IPS-18a (cell line): ENCODE results near the gene TAF11L14.
"Not testable (repeated sequence)": the region's sequence is repeated elsewhere in the genome, so short reads cannot be mapped to it uniquely, and the experiment has no call there.

Experiments used
- H3K27ac ChIP-seq: one replicate; pipeline ENCODE4 v1.5.1; 2013; ENCODE audit warnings: low read length
- H3K27me3 ChIP-seq: one replicate; pipeline ENCODE4 v1.6.1; 2013; ENCODE audit warnings: mild to moderate bottlenecking, low read length; ENCODE audit not compliant: control insufficient read depth, insufficient read depth
- H3K36me3 ChIP-seq: one replicate; pipeline ENCODE4 v1.6.1; 2013; ENCODE audit warnings: low read depth, low read length; ENCODE audit not compliant: control insufficient read depth
- H3K4me1 ChIP-seq: one replicate; pipeline ENCODE4 v1.6.1; 2013; ENCODE audit warnings: low read depth, low read length; ENCODE audit not compliant: control insufficient read depth
- H3K4me3 ChIP-seq: one replicate; pipeline ENCODE4 v1.5.1; 2013; ENCODE audit warnings: low read length
- H3K9ac ChIP-seq: one replicate; pipeline ENCODE4 v1.6.1; 2013; ENCODE audit warnings: mild to moderate bottlenecking, low read length, moderate library complexity
- H3K9me3 ChIP-seq: one replicate; pipeline ENCODE4 v1.6.1; 2013; ENCODE audit warnings: low read depth, low read length; ENCODE audit not compliant: control insufficient read depth

Gene TAF11L14

DNA sequence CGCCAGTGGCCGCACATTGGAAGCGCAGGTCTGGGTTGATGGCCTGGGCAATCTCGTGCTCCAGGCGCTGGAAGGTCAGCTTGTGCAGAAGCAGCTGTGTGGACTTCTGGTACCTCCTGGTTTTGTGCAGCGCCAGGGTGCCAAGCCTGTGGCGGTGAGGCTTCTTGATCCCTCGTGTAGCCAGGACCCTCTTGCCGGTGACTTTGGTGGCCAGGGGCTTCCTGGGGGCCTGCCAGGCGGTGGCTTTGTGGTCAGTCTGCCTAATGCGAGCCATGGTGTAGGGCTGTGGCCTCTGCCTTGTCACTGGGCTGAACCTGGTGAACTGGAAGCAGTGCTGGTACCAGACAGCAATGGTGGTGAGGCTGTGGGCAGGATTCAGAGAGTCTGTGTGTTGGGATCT lies 8.6 kb upstream of the TAF11L14 start:
- Histone ChIP-seq H3K9me3 (no peaks in the 10 kb centered on the region), H3K27ac (no peak overlapping the region)

DNA sequence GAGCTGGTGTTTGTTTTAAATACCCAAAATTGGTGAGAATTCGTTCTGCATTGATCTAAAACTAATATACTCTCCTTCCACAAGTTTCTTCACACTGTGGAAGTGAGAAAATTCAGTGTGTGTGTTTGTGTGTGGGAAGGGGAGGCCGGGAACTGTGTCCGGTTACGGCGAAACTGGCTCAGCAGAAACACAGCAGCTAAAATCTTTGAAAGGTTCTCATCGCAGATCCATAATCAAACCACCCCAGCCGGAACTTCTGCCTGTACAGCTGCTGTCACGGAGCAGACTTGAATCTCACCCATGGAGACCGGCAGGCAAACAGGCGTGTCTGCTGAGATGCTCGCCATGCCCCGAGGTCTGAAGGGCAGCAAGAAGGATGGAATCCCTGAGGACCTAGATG lies 2.5 kb upstream of the TAF11L14 start, which contains the start of gene TAF11L13:
Gene TAF11L13 (plus strand): TSS at position 301 of the 400 bp plus-strand sequence.
- H3K4me3 ChIP-seq, H3K27me3 ChIP-seq, H3K4me1 ChIP-seq, H3K27ac ChIP-seq, H3K9me3 ChIP-seq, H3K36me3 ChIP-seq, H3K9ac ChIP-seq: not testable (repeated sequence)

More for the DNA sequence above, 8.6 kb upstream of the TAF11L14 start:
- Histone ChIP-seq H3K27me3 (no peaks in the 10 kb centered on the region), H3K4me3 (no peak overlapping the region), H3K9ac (no peak overlapping the region), H3K36me3 (no peaks in the 10 kb centered on the region), H3K4me1 (no peaks in the 10 kb centered on the region)

DNA sequence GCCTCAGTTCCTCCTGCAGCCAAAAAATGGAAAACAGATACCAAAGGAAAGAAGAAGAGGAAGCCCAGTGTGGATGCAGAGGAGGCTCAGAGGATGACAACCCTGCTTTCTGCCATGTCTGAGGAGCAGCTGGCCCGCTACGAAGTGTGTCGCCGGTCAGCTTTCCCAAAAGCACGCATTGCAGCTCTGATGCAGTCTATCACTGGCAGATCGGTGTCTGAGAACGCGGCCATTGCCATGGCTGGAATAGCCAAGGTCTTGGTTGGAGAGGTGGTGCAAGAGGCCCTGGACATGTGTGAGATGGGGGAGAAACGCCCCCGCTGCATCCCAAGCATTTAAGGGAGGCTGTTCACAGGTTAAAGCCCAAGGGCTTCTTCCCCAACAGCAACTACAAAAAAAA lies 15.0 kb downstream of the TAF11L14 start:
- H3K36me3 ChIP-seq, H3K9ac ChIP-seq, H3K4me1 ChIP-seq, H3K27ac ChIP-seq, H3K9me3 ChIP-seq, H3K4me3 ChIP-seq, H3K27me3 ChIP-seq: not testable (repeated sequence)

GRCh38 chr5:17655201-17655759 lies 21.0 kb downstream of the TAF11L14 start:
- not testable (repeated sequence) for H3K9me3 ChIP-seq, H3K4me1 ChIP-seq, H3K9ac ChIP-seq, H3K27ac ChIP-seq, H3K4me3 ChIP-seq, H3K36me3 ChIP-seq, H3K27me3 ChIP-seq

- H3K4me3 ChIP-seq, result no peak overlapping the region
- H3K9ac ChIP-seq, result no peak overlapping the region
Measured at GRCh38 chr5:17655921-17656320, 21.7 kb downstream of the TAF11L14 start.

GRCh38 chr5:17663182-17663581 lies 28.9 kb downstream of the TAF11L14 start:
- H3K9me3 ChIP-seq, result no peaks in the 10 kb centered on the region

More at GRCh38 chr5:17655921-17656320, 21.7 kb downstream of the TAF11L14 start:
- no peaks in the 10 kb centered on the region for H3K36me3 ChIP-seq
- H3K27ac ChIP-seq, result no peak overlapping the region
- no peaks in the 10 kb centered on the region for H3K4me1 ChIP-seq
- no peaks in the 10 kb centered on the region for H3K9me3 ChIP-seq
- no peaks in the 10 kb centered on the region for H3K27me3 ChIP-seq

GRCh38 chr5:17665836-17666235 lies 31.6 kb downstream of the TAF11L14 start:
- Histone ChIP-seq H3K36me3 (no peaks in the 10 kb centered on the region), H3K9ac (no peak overlapping the region), H3K4me1 (peaks cover 12% of the 10 kb centered on the region), H3K4me3 (no peak overlapping the region), H3K27me3 (no peaks in the 10 kb centered on the region), H3K27ac (no peak overlapping the region), H3K9me3 (no peaks in the 10 kb centered on the region)

More at GRCh38 chr5:17663182-17663581, 28.9 kb downstream of the TAF11L14 start:
- H3K4me1 ChIP-seq, result peaks cover 12% of the 10 kb centered on the region
- H3K9ac ChIP-seq, result no peak overlapping the region
- H3K27ac ChIP-seq, result no peak overlapping the region
- H3K27me3 ChIP-seq, result no peaks in the 10 kb centered on the region
- H3K4me3 ChIP-seq, result no peak overlapping the region
- H3K36me3 ChIP-seq, result no peaks in the 10 kb centered on the region

DNA sequence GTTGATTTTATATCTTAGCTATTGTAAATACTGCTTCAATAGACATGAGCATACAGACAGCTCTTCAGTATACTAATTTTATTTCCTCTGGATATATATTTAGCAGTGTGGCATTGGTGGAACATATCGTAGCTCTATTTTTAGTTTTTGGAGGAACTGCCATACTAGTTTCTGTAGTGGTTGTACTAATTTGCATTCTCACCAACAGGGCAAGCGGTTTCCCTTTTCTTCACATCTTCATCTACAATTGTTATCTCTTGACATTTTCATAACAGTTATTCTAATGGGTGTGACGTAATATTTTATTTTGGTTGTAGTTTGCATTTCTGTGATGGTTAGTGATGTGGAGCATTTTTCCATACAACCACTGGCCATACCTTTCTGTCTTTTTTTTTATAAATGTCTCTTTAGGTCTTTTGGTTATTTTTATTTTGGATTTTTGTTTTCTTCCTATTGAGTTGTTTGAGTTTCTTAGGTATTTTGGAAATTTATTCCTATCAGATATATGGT lies 32.5 kb downstream of the TAF11L14 start:
- Histone ChIP-seq H3K4me3 (no peak overlapping the region), H3K9ac (no peak overlapping the region), H3K4me1 (peaks cover 12% of the 10 kb centered on the region), H3K9me3 (no peaks in the 10 kb centered on the region), H3K27ac (no peak overlapping the region), H3K36me3 (no peaks in the 10 kb centered on the region), H3K27me3 (no peaks in the 10 kb centered on the region)

DNA sequence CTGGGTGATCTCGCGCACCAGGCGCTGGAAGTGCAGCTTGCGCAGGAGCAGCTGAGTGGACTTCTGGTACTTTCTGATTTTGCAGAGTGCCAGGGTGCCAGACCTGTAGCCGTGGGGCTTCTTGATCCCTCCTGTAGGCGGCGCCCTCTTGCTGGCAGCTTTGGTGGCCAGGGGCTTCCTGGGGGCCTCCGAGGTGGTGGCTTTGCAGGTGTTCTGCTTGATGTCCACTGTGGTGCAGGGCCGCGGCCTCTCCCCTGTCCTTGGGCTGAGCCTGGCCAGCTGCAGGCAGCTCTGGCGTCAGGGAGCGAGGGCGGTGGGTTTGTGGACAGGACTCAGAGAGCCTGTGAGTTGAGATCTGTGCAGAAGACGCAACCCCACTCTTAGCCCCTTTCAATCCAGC lies 36.1 kb downstream of the TAF11L14 start:
- H3K27ac ChIP-seq, result no peak overlapping the region
- no peak overlapping the region for H3K9ac ChIP-seq
- H3K4me1 ChIP-seq, result no peaks in the 10 kb centered on the region
- H3K27me3 ChIP-seq, result no peaks in the 10 kb centered on the region
- H3K4me3 ChIP-seq, result no peak overlapping the region
- no peaks in the 10 kb centered on the region for H3K9me3 ChIP-seq
- no peaks in the 10 kb centered on the region for H3K36me3 ChIP-seq

DNA sequence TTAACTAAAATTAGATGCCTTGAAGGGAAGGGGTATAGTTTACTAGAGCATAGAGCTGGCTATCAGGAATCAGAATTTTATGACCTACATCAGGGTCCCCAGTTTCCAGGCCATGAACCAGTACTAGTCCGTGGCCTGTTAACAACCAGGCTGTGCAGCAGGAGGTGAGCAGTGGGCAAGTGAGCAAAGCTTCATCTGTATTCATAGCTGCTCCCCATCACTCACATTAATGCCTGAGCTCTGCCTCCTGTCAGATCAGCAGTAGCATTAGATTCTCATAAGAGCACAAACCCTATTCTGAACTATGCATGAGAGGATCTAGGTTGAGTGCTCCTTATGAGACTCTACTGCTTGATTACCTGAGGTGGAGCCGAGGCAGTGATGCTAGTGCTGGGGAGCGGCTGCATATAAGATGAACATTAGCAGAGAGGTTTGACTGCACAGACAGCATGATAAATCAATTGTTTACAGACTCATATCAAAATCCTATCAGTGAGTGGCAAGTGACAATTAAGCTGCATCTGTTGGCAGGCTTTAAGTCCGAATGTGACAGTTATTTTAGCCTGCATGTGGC lies 44.6 kb downstream of the TAF11L14 start:
- no peaks in the 10 kb centered on the region for H3K9me3 ChIP-seq
- no peak overlapping the region for H3K27ac ChIP-seq
- H3K9ac ChIP-seq, result no peak overlapping the region
- no peak overlapping the region for H3K4me3 ChIP-seq
- no peaks in the 10 kb centered on the region for H3K27me3 ChIP-seq
- H3K36me3 ChIP-seq, result no peaks in the 10 kb centered on the region
- H3K4me1 ChIP-seq, result no peaks in the 10 kb centered on the region

DNA sequence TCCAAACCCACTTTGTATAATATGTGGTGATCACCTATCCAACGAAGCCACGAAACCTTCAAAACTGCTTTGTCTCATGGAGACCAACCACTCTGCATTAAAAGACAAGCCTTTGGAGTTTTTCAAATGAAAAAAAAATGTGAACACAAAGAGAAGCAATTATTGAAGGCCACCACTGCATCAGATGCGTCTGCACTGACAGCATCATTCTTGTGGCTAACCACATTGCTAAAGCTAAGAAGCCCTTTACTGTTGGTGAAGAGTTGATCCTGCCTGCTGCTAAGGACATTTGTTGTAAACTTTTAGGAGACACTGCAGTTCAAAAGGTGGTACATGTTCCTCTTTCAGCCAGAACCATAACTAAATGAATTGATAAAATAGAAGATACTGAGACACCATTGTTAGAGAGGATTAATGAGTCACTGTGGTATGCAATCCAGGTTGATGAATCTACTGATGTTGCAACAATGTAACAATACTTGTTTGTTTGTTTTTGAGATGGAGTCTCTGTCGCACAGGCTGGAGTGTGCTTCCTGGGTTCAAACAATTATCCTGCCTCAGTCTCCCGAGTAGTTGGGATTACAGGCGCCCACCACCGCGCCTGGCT lies 45.4 kb downstream of the TAF11L14 start:
- H3K27me3 ChIP-seq, result no peaks in the 10 kb centered on the region
- H3K9ac ChIP-seq, result no peak overlapping the region
- H3K27ac ChIP-seq, result no peak overlapping the region
- no peaks in the 10 kb centered on the region for H3K9me3 ChIP-seq
- no peaks in the 10 kb centered on the region for H3K36me3 ChIP-seq
- H3K4me1 ChIP-seq, result no peaks in the 10 kb centered on the region
- no peak overlapping the region for H3K4me3 ChIP-seq

DNA sequence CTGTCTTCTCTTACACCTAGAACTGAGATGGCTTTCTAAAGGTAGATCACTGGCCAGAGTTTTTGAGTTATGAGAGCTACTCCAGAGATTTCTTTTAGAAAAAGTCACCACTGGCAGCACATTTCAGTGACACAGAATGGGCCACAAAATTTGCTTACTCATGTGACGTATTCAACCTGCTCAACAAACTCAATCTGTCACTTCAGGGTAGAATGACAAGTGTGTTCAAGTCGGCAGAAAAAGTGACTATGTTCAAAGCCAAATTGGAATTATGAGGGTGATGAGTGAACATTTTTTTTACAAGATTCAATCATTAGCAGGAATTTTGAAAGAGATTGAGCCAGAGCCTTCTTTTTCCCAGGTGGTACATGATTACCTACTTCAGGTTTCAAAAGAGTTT lies 46.5 kb downstream of the TAF11L14 start:
- no peak overlapping the region for H3K9ac ChIP-seq
- H3K27ac ChIP-seq, result no peak overlapping the region
- H3K36me3 ChIP-seq, result no peaks in the 10 kb centered on the region
- H3K4me3 ChIP-seq, result no peak overlapping the region
- H3K4me1 ChIP-seq, result no peaks in the 10 kb centered on the region
- H3K9me3 ChIP-seq, result no peaks in the 10 kb centered on the region
- no peaks in the 10 kb centered on the region for H3K27me3 ChIP-seq
